Neural progenitor cell (in vitro differentiated cells): ENCODE measurements around the gene STXBP3.

ENCODE experiments used
- EZH2 ChIP-seq: fragments of 200-600 bp; sonication (generic); IDR thresholded peaks from 2 replicates; pipeline ENCODE4 v1.6.1; 2017; ENCODE audit warnings: antibody characterized with exemption, mild to moderate bottlenecking, moderate library complexity
- EZH2phosphoT487 ChIP-seq: fragments of 200-600 bp; sonication (generic); IDR thresholded peaks from 2 replicates; pipeline ENCODE4 v1.6.1; 2017; ENCODE audit warnings: antibody characterized with exemption
- TF ChIP-seq, protein P1 (sequence below): fragments of 200-600 bp; sonication (generic); IDR thresholded peaks from 2 replicates; pipeline ENCODE4 v1.5.1; 2017; ENCODE audit warnings: antibody characterized with exemption, mild to moderate bottlenecking

DNA sequence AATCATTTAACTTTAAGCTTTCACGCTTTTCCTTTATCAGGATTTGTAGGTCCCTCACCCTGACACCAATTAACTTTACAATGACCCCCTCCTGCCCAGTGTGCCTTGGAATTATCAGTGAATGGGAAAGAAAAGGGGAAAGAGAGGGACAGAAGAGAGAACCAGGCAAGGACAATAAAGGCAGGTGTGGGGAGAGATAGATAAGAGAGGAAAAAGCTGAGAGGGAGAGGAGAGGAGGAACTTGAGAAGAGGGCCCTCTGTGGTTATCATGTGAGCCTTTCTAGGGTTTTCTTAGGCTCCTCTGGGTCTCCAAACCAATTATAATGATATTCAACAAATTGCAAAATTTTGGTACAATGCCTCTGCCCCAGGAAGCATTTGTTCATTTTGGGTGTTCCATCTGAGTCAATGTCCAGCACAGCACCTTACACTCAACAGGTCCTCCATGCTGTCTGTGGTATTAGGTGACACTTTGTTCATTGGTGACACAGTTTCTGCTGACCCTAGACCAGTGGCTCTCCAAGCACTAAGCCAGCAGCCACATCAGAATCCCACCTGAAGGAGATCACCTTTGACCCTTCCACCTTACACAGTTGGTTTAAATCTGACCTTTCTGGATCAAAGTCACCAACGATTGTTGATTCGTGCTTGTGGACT lies 96.2 kb downstream of the STXBP3 start:
- TF ChIP-seq, protein P1, sequence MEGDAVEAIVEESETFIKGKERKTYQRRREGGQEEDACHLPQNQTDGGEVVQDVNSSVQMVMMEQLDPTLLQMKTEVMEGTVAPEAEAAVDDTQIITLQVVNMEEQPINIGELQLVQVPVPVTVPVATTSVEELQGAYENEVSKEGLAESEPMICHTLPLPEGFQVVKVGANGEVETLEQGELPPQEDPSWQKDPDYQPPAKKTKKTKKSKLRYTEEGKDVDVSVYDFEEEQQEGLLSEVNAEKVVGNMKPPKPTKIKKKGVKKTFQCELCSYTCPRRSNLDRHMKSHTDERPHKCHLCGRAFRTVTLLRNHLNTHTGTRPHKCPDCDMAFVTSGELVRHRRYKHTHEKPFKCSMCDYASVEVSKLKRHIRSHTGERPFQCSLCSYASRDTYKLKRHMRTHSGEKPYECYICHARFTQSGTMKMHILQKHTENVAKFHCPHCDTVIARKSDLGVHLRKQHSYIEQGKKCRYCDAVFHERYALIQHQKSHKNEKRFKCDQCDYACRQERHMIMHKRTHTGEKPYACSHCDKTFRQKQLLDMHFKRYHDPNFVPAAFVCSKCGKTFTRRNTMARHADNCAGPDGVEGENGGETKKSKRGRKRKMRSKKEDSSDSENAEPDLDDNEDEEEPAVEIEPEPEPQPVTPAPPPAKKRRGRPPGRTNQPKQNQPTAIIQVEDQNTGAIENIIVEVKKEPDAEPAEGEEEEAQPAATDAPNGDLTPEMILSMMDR, result no peak
- no peak for TF ChIP-seq EZH2
- no peak for TF ChIP-seq EZH2phosphoT487
